Astrocyte (in vitro differentiated cells and primary cell): ENCODE measurements around the gene MAP3K3. TPM values are rescaled to one million over a fixed set of nuclear protein-coding genes. Genes with fewer than 3 reads are reported as not detected.

Experiments
- DNase-seq: peaks from one replicate; pipeline ENCODE4 v3.0.0-alpha.2; 2010; ENCODE audit warnings: low read depth
- FAIRE-seq: peaks from 2 replicates; lab custom pipeline; 2011; peaks lifted over from hg19 to GRCh38; lab: Jason Lieb, UNC
- H2AFZ ChIP-seq: 2 replicates; pipeline ENCODE4 v1.6.0; 2012; ENCODE audit warnings: low read depth, low read length, inconsistent platforms
- H3K27ac ChIP-seq: 2 replicates; pipeline ENCODE4 v1.5.1; 2011; ENCODE audit warnings: low read depth, low read length, inconsistent platforms
- H3K27me3 ChIP-seq: 2 replicates; pipeline ENCODE4 v1.6.0; 2011; ENCODE audit warnings: low read length, inconsistent platforms; ENCODE audit not compliant: insufficient read depth
- H3K36me3 ChIP-seq: 2 replicates; pipeline ENCODE4 v1.5.1; 2011; ENCODE audit warnings: low read length, inconsistent platforms; ENCODE audit not compliant: insufficient read depth
- H3K4me1 ChIP-seq: 2 replicates; pipeline ENCODE4 v1.5.1; 2011; ENCODE audit warnings: low read length, inconsistent platforms; ENCODE audit not compliant: insufficient read depth
- H3K4me2 ChIP-seq: 2 replicates; pipeline ENCODE4 v1.6.0; 2012; ENCODE audit warnings: low read length, inconsistent platforms
- H3K4me3 ChIP-seq: 2 replicates; pipeline ENCODE4 v1.5.1; 2011; ENCODE audit warnings: low read depth, mild to moderate bottlenecking, low read length, inconsistent platforms; ENCODE audit not compliant: insufficient read depth
- H3K79me2 ChIP-seq: 2 replicates; pipeline ENCODE4 v1.6.0; 2012; ENCODE audit warnings: mild to moderate bottlenecking, low read length, inconsistent platforms; ENCODE audit not compliant: insufficient read depth
- H3K9ac ChIP-seq: 2 replicates; pipeline ENCODE4 v1.6.0; 2012; ENCODE audit warnings: mild to moderate bottlenecking, low read length, inconsistent platforms
- H3K9me3 ChIP-seq: 2 replicates; pipeline ENCODE4 v1.5.1; 2012; ENCODE audit warnings: low read depth, mild to moderate bottlenecking, low read length, inconsistent platforms; ENCODE audit not compliant: insufficient read depth
- H4K20me1 ChIP-seq: 2 replicates; pipeline ENCODE4 v1.6.0; 2012; ENCODE audit warnings: low read length, inconsistent platforms; ENCODE audit not compliant: insufficient read depth
- H3K27ac Mint-ChIP-seq: one replicate; pipeline ENCODE4 v1.8.0; 2021; ENCODE audit warnings: mild to moderate bottlenecking, mixed read lengths; ENCODE audit not compliant: unreplicated experiment
- H3K27me3 Mint-ChIP-seq: one replicate; pipeline ENCODE4 v1.8.0; 2021; ENCODE audit warnings: low read depth, mixed read lengths; ENCODE audit not compliant: unreplicated experiment
- H3K36me3 Mint-ChIP-seq: one replicate; pipeline ENCODE4 v1.8.0; 2021; ENCODE audit warnings: low read depth, mixed read lengths; ENCODE audit not compliant: unreplicated experiment
- H3K4me1 Mint-ChIP-seq: one replicate; pipeline ENCODE4 v1.8.0; 2021; ENCODE audit warnings: low read depth, mixed read lengths; ENCODE audit not compliant: unreplicated experiment
- H3K4me3 Mint-ChIP-seq: one replicate; pipeline ENCODE4 v1.8.0; 2021; ENCODE audit warnings: mild to moderate bottlenecking, moderate library complexity, mixed read lengths; ENCODE audit not compliant: unreplicated experiment
- H3K9me3 Mint-ChIP-seq: one replicate; pipeline ENCODE4 v1.8.0; 2021; ENCODE audit warnings: mild to moderate bottlenecking, mixed read lengths; ENCODE audit not compliant: unreplicated experiment
- CTCF ChIP-seq: IDR thresholded peaks from 2 replicates; pipeline ENCODE4 v1.5.1; 2011; ENCODE audit warnings: low read depth, mild to moderate bottlenecking, inconsistent platforms, low read length, moderate library complexity; ENCODE audit not compliant: insufficient read depth
- EZH2 ChIP-seq: IDR thresholded peaks from 2 replicates; pipeline ENCODE4 v1.6.1; 2012; ENCODE audit warnings: mild to moderate bottlenecking, low read length, inconsistent platforms; ENCODE audit not compliant: insufficient read depth
- total RNA-seq: library from RNA; stranded (reverse); gene quantifications from 2 replicates; pipeline ENCODE4 v1.2.1, GENCODE V29; 2021

The MAP3K3 gene
- total RNA-seq, 1 donor from 2014 or later = 30.5 TPM

GRCh38 chr17:63685578-63685977 lies 63.4 kb downstream of the MAP3K3 start:
- H3K79me2 ChIP-seq = no peaks in the 10 kb centered on the region
- peaks cover 14% of the 10 kb centered on the region for H3K36me3 ChIP-seq
- Mint-ChIP-seq H3K4me1 (peaks cover 4% of the 10 kb centered on the region), H3K9me3 (no peaks in the 10 kb centered on the region), H3K36me3 (peaks cover 22% of the 10 kb centered on the region), H3K27ac (no peak overlapping the region), H3K27me3 (peaks cover 2% of the 10 kb centered on the region), H3K4me3 (no peak overlapping the region)
- peaks cover 8% of the 10 kb centered on the region for H4K20me1 ChIP-seq
- H3K4me2 ChIP-seq = no peak overlapping the region
- H3K4me3 ChIP-seq = no peak overlapping the region
- H3K9me3 ChIP-seq = no peaks in the 10 kb centered on the region
- FAIRE-seq = no peak
- DNase-seq = no peak
- no peak overlapping the region for H2AFZ ChIP-seq
- no peaks in the 10 kb centered on the region for H3K27me3 ChIP-seq
- no peaks in the 10 kb centered on the region for H3K4me1 ChIP-seq
- no peak overlapping the region for H3K27ac ChIP-seq
- TF ChIP-seq CTCF (no peak), EZH2 (no peak)
- no peak overlapping the region for H3K9ac ChIP-seq

- no peak overlapping the region for H2AFZ ChIP-seq
- H4K20me1 ChIP-seq = peaks cover 8% of the 10 kb centered on the region
- no peak overlapping the region for H3K4me2 ChIP-seq
- H3K27me3 ChIP-seq = no peaks in the 10 kb centered on the region
- H3K9me3 Mint-ChIP-seq = no peaks in the 10 kb centered on the region
- FAIRE-seq = no peak
- no peak for DNase-seq
- peaks cover 2% of the 10 kb centered on the region for H3K27me3 Mint-ChIP-seq
- H3K9ac ChIP-seq = no peak overlapping the region
- H3K9me3 ChIP-seq = no peaks in the 10 kb centered on the region
- H3K27ac Mint-ChIP-seq = no peak overlapping the region
- H3K4me1 ChIP-seq = no peaks in the 10 kb centered on the region
- TF ChIP-seq EZH2 (no peak), CTCF (no peak)
- peaks cover 24% of the 10 kb centered on the region for H3K36me3 Mint-ChIP-seq
- peaks cover 2% of the 10 kb centered on the region for H3K4me1 Mint-ChIP-seq
- H3K27ac ChIP-seq = no peak overlapping the region
- H3K36me3 ChIP-seq = peaks cover 19% of the 10 kb centered on the region
- H3K79me2 ChIP-seq = no peaks in the 10 kb centered on the region
- no peak overlapping the region for H3K4me3 ChIP-seq
- no peak overlapping the region for H3K4me3 Mint-ChIP-seq
These were observed 64.0 kb downstream of the MAP3K3 start for GRCh38 chr17:63686138-63686685.

DNA sequence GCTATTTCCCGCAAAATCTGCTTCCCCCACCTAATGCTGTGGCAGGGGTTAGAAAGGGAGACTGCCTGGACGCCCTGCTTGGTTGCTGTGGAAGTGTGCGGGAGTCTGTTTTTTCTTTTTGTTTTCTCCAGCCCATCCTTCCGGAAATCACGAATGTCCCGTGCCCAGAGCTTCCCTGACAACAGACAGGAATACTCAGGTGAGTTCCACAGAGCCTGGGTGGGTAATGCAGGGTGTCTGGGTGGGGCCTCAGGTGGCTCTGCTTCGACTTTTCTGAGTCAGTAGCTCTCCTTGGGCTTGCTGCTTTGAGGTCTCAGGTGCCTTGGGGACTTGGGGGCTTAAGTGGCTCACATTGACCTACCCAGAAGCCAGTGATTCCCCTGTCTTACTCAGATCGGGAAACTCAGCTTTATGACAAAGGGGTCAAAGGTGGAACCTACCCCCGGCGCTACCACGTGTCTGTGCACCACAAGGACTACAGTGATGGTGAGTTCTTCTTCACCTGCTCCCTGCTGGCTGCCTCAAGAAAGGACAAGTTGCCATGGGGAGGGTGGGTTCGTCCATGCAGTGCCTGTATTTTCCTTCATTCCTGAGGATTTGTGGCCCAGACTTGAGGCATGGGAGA lies 66.3 kb downstream of the MAP3K3 start:
- FAIRE-seq (no peak), DNase-seq (no peak)
- H3K79me2 ChIP-seq = no peaks in the 10 kb centered on the region
- H3K4me1 Mint-ChIP-seq = peaks cover 2% of the 10 kb centered on the region
- H4K20me1 ChIP-seq = peaks cover 12% of the 10 kb centered on the region
- H3K4me2 ChIP-seq = no peak overlapping the region
- no peaks in the 10 kb centered on the region for H3K9me3 ChIP-seq
- no peaks in the 10 kb centered on the region for H3K27me3 ChIP-seq
- no peak overlapping the region for H3K27ac ChIP-seq
- H2AFZ ChIP-seq = no peak overlapping the region
- H3K27me3 Mint-ChIP-seq = peaks cover 2% of the 10 kb centered on the region
- no peak overlapping the region for H3K9ac ChIP-seq
- peaks cover 25% of the 10 kb centered on the region for H3K36me3 Mint-ChIP-seq
- no peak overlapping the region for H3K27ac Mint-ChIP-seq
- H3K4me1 ChIP-seq = no peaks in the 10 kb centered on the region
- H3K4me3 ChIP-seq = no peak overlapping the region
- H3K9me3 Mint-ChIP-seq = no peaks in the 10 kb centered on the region
- no peak overlapping the region for H3K4me3 Mint-ChIP-seq
- H3K36me3 ChIP-seq = peaks cover 14% of the 10 kb centered on the region
- TF ChIP-seq EZH2 (no peak), CTCF (no peak)
